Right lobe of liver (tissue), 6 donors: ENCODE results near the gene LRMDA. TPM values are rescaled to one million over a fixed set of nuclear protein-coding genes. Genes with fewer than 3 reads are reported as not detected.

Experiments
- ATAC-seq, 4 donors: fragments of 200-7000 bp; cut with Tn5 transposase; one replicate each; pipeline ENCODE4 v1.9.1; 2020; ENCODE audit warnings: mild to moderate bottlenecking in 4 of 4, moderate library complexity in 4 of 4
- DNase-seq, 3 donors: peaks; one replicate each; pipeline ENCODE4 v3.0.0-alpha.2; 2020
- H3K27ac ChIP-seq, 3 donors: fragments of 200-600 bp; one replicate each; pipeline ENCODE4 v1.8.0; 2022
- H3K27me3 ChIP-seq, 2 donors: fragments of 200-600 bp; one replicate each; pipeline ENCODE4 v1.8.0; 2022
- H3K36me3 ChIP-seq, 4 donors: fragments of 200-600 bp; sonication (generic) in 1 of 4; one replicate each; pipeline versions ENCODE4 v1.5.1 to v1.8.0; 2017 to 2022; ENCODE audit warnings: control low read depth in 1 of 4
- H3K4me1 ChIP-seq, 4 donors: fragments of 200-600 bp; sonication (generic) in 1 of 4; one replicate each; pipeline versions ENCODE4 v1.5.1 to v1.8.0; 2017 to 2022; ENCODE audit warnings: control low read depth in 1 of 4
- H3K4me3 ChIP-seq, 3 donors: fragments of 200-600 bp; one replicate each; pipeline ENCODE4 v1.8.0; 2022
- H3K9me3 ChIP-seq, 4 donors: fragments of 200-600 bp; sonication (generic) in 1 of 4; one replicate each; pipeline versions ENCODE4 v1.5.1 to v1.8.0; 2017 to 2022; ENCODE audit warnings: control low read depth in 1 of 4
- CTCF ChIP-seq, 4 donors: fragments of 200-600 bp in 3 of 4; fragments of 450-650 bp in 1 of 4; IDR thresholded peaks; one replicate each; pipeline versions ENCODE4 v1.5.1 to v1.8.0; 2016 to 2022; ENCODE audit warnings: antibody characterized with exemption in 4 of 4, mild to moderate bottlenecking in 2 of 4
- POLR2A ChIP-seq: fragments of 450-650 bp; IDR thresholded peaks from one replicate; pipeline ENCODE4 v1.6.1; 2017; ENCODE audit warnings: antibody characterized with exemption, mild to moderate bottlenecking
- WGBS: methylation state at CpG from one replicate; pipeline ENCODE4 v1.1.6; 2018; ENCODE audit warnings: low coverage, low lambda C conversion rate; ENCODE audit not compliant: insufficient coverage; ENCODE audit errors: missing lambda C conversion rate; 5-methylcytosine and 5-hydroxymethylcytosine counted together
- intact Hi-C, 2 donors: fragments of 100-400 bp; cut with DNase I; formaldehyde crosslinking; loops; one replicate each; pipeline versions ENCODE4 v1.11.2 to v1.14.1; 2022
- total RNA-seq, 6 experiments: library from RNA; depleted of rRNA in 2 of 6; stranded (reverse); fragments of >200 nt in 2 of 6; fragmentation: NEBNext Ultra II Directional in 3 of 6; extraction: Animal tissue kit (Norgen Biotek cat#: 25700) in 3 of 6; gene quantifications; one replicate each; pipeline versions ENCODE4 v1.1.0 to v1.2.4, GENCODE V29; 2016 to 2023
- donor health status: DM: no; HTN: yes; CAD: no.
- donor health status: DM: no; HTN: no; CAD: no.
- donor health status: DM: no; HTN: no; CAD: no.
- donor health status: DM: no; HTN: yes; CAD: no.
- donor health status: DM: no; HTN: yes; CAD: no.

Gene LRMDA
- total RNA-seq, 6 experiments from 2014 or later, result 9.9 to 19.9 (median 16.3) TPM

GRCh38 chr10:75405598-75406461, 25.6 kb upstream of the LRMDA start:
- Histone ChIP-seq H3K4me3 (no peak overlapping the region), H3K9me3 (no peaks in the 10 kb centered on the region), H3K27me3 (no peaks in the 10 kb centered on the region), H3K36me3 (no peaks in the 10 kb centered on the region), H3K27ac (no peak overlapping the region), H3K4me1 (no peaks in the 10 kb centered on the region)
- no peak for ATAC-seq
- 84% methylated on average over 34 of the region's 39 CpGs for WGBS
- intact Hi-C loops, result loop anchor here (10.0 kb wide), 2 partner anchors 189 to 499 kb away; no protein-coding TSS in a partner anchor
- TF ChIP-seq CTCF (IDR thresholded peaks at IDR 0.05) (no peak), POLR2A (no peak)
- no peak for DNase-seq

GRCh38 chr10:75406462-75407223, 24.8 kb upstream of the LRMDA start:
- Histone ChIP-seq H3K27me3 (no peaks in the 10 kb centered on the region), H3K27ac (no peak overlapping the region), H3K36me3 (no peaks in the 10 kb centered on the region), H3K9me3 (no peaks in the 10 kb centered on the region), H3K4me3 (no peak overlapping the region), H3K4me1 (no peaks in the 10 kb centered on the region)
- 94% methylated on average over 11 of the region's 29 CpGs for WGBS
- intact Hi-C loops, result loop anchor here (10.0 kb wide), 2 partner anchors 188 to 498 kb away; no protein-coding TSS in a partner anchor
- ATAC-seq (no peak), DNase-seq (no peak)
- TF ChIP-seq CTCF (IDR thresholded peaks at IDR 0.05) (no peak), POLR2A (no peak)

- no peaks in the 10 kb centered on the region for H3K9me3 ChIP-seq
- no peaks in the 10 kb centered on the region for H3K36me3 ChIP-seq
- DNase-seq (no peak), ATAC-seq (no peak)
- intact Hi-C loops, result loop anchor here (10.0 kb wide), 2 partner anchors 188 to 498 kb away; no protein-coding TSS in a partner anchor
- H3K27ac ChIP-seq, result peak overlapping the region in 1 of 3 donors; percentile 10
- no peaks in the 10 kb centered on the region for H3K4me1 ChIP-seq
- H3K27me3 ChIP-seq, result no peaks in the 10 kb centered on the region
- TF ChIP-seq CTCF (IDR thresholded peaks at IDR 0.05), result no peak
- TF ChIP-seq POLR2A, result no peak
- H3K4me3 ChIP-seq, result peak overlapping the region in 1 of 3 donors; percentile 93
- 71% methylated on average over 17 of the region's 37 CpGs for WGBS
These were observed 24.2 kb upstream of the LRMDA start for GRCh38 chr10:75407224-75407712.

- TF ChIP-seq CTCF (IDR thresholded peaks at IDR 0.05) (no peak), POLR2A (no peak)
- DNase-seq, result peak in 1 of 3 donors; percentile 50
- Histone ChIP-seq H3K4me3 (peak overlapping the region; percentile 55 to 93 (median 70)), H3K9me3 (no peaks in the 10 kb centered on the region), H3K27ac (peak overlapping the region; percentile 10 to 75 (median 63)), H3K27me3 (no peaks in the 10 kb centered on the region), H3K36me3 (no peaks in the 10 kb centered on the region), H3K4me1 (no peaks in the 10 kb centered on the region)
- intact Hi-C loops, result loop anchor here (10.0 kb wide), 2 partner anchors 187 to 497 kb away; no protein-coding TSS in a partner anchor
- 52% methylated on average over 33 of the region's 68 CpGs for WGBS
- no peak for ATAC-seq
These were observed 23.5 kb upstream of the LRMDA start for GRCh38 chr10:75407713-75408508.
